K562 (cell line): Measurements from ENCODE around the gene TECPR2. TPM values are rescaled to one million over a fixed set of nuclear protein-coding genes. Genes with fewer than 3 reads are reported as not detected.

ENCODE experiments used
- ATAC-seq: fragments of 200-7000 bp; cut with Tn5 transposase; 3 replicates; pipeline ENCODE4 v1.9.1; 2020; ENCODE audit warnings: moderate library complexity
- BruUV-seq: library from RNA; stranded (reverse); fragments of 400-500 nt; replicated peaks from 2 replicates; lab custom pipeline; 2021; lab: Mats Ljungman, UMichigan
- CTCF ChIA-PET: fragments of 300-600 bp; formaldehyde crosslinking; extraction: SDS; loops from one replicate; lab custom pipeline; 2021; ENCODE audit warnings: low intra/inter-chr PET ratio; lab: Yijun Ruan, JAX
- POLR2A ChIA-PET: fragments of 300-600, 350-650 bp; sonication (Branson Sonifier 250); formaldehyde crosslinking; extraction: SDS; loops from one replicate; lab custom pipeline; 2021; ENCODE audit warnings: antibody characterized with exemption, inconsistent platforms; lab: Yijun Ruan, JAX
- DNase-seq, 4 experiments: peaks; one replicate each; pipeline versions ENCODE4 v3.0.0 to v3.0.0-alpha.2; 2011 to 2018; ENCODE audit warnings: low spot score in 3 of 4, mixed read lengths in 3 of 4; ENCODE audit errors: extremely low read depth in 1 of 4
- FAIRE-seq: peaks from 2 replicates; lab custom pipeline; 2011; peaks lifted over from hg19 to GRCh38; lab: Jason Lieb, UNC
- H2AFZ ChIP-seq: 2 replicates; pipeline ENCODE4 v1.6.0; 2011; ENCODE audit warnings: low read depth, low read length, control low read depth, inconsistent platforms
- H3K27ac ChIP-seq: fragments of 200-600 bp; 3 replicates; pipeline ENCODE4 v1.8.0; 2011; ENCODE audit warnings: low read depth, mild to moderate bottlenecking, control low read depth, inconsistent platforms, low read length, moderate library complexity, mixed read lengths; ENCODE audit errors: extremely low read depth
- H3K27me3 ChIP-seq, 2 experiments: fragments of 300-600 bp in 1 of 2; 2 replicates in 1 of 2; 3 replicates in 1 of 2; pipeline versions ENCODE4 v1.6.0 to v1.8.0; 2011; ENCODE audit warnings: inconsistent platforms in 2 of 2, low read length in 2 of 2, mild to moderate bottlenecking in 1 of 2, mixed read lengths in 1 of 2, moderate library complexity in 1 of 2; ENCODE audit not compliant: control insufficient read depth in 2 of 2, insufficient read depth in 2 of 2
- H3K36me3 ChIP-seq: fragments of 300-600 bp; 3 replicates; pipeline ENCODE4 v1.8.0; 2011; ENCODE audit warnings: mild to moderate bottlenecking, low read length, inconsistent platforms; ENCODE audit not compliant: control insufficient read depth, insufficient read depth
- H3K4me1 ChIP-seq, 2 experiments: fragments of 200-600 bp in 1 of 2; replicated peaks in 1 of 2; 2 replicates in 1 of 2; 3 replicates in 1 of 2; pipeline versions ENCODE4 v1.5.1 to v1.8.0; 2011; ENCODE audit warnings: inconsistent platforms in 2 of 2, low read length in 2 of 2, mild to moderate bottlenecking in 1 of 2, mixed read lengths in 1 of 2, moderate library complexity in 1 of 2; ENCODE audit not compliant: control insufficient read depth in 2 of 2, insufficient read depth in 2 of 2
- H3K4me2 ChIP-seq: 2 replicates; pipeline ENCODE4 v1.6.1; 2011; ENCODE audit warnings: low read length, control low read depth, inconsistent platforms, mixed read lengths; ENCODE audit not compliant: insufficient read depth
- H3K4me3 ChIP-seq: fragments of 200-600 bp; sonication (generic), shearing (Covaris generic); 2 replicates; pipeline ENCODE4 v1.5.1; 2016; ENCODE audit warnings: control low read depth, inconsistent platforms
- H3K79me2 ChIP-seq: fragments of 200-600 bp; 3 replicates; pipeline ENCODE4 v1.8.0; 2011; ENCODE audit warnings: low read length, inconsistent platforms; ENCODE audit not compliant: control insufficient read depth, insufficient read depth
- H3K9ac ChIP-seq, 2 experiments: 2 replicates each; pipeline versions ENCODE4 v1.6.0 to v1.6.1; 2011; ENCODE audit warnings: low read depth in 2 of 2, low read length in 2 of 2, control low read depth in 1 of 2, inconsistent platforms in 1 of 2, mild to moderate bottlenecking in 1 of 2, mixed read lengths in 1 of 2; ENCODE audit not compliant: insufficient read depth in 1 of 2
- H3K9me1 ChIP-seq: one replicate; pipeline ENCODE4 v1.6.0; 2011; ENCODE audit warnings: inconsistent platforms, mild to moderate bottlenecking, low read length, moderate library complexity; ENCODE audit not compliant: control insufficient read depth, insufficient read depth
- H3K9me3 ChIP-seq: replicated peaks from 2 replicates; pipeline ENCODE4 v1.5.1; 2011; ENCODE audit warnings: low read depth, low read length, inconsistent platforms; ENCODE audit not compliant: control insufficient read depth, insufficient read depth
- H4K20me1 ChIP-seq: replicated peaks from 2 replicates; pipeline ENCODE4 v1.6.1; 2011; ENCODE audit warnings: low read length, inconsistent platforms, mixed read lengths; ENCODE audit not compliant: control insufficient read depth, insufficient read depth
- BCLAF1 ChIP-seq, 2 experiments: fragments of 450-650 bp in 1 of 2; IDR thresholded peaks; 2 replicates each; pipeline ENCODE4 v1.6.1; 2011 to 2017; ENCODE audit warnings: low read depth in 2 of 2, antibody characterized with exemption in 1 of 2, borderline replicate concordance in 1 of 2, low read length in 1 of 2, mild to moderate bottlenecking in 1 of 2, mixed read lengths in 1 of 2; ENCODE audit not compliant: control insufficient read depth in 1 of 2
- ESRRA ChIP-seq: fragments of 450-650 bp; IDR thresholded peaks from 2 replicates; pipeline ENCODE4 v1.6.1; 2014; ENCODE audit warnings: low read depth, mild to moderate bottlenecking, moderate library complexity, borderline replicate concordance
- GTF3C2 ChIP-seq: IDR thresholded peaks from 3 replicates; pipeline ENCODE4 v1.6.1; 2011; ENCODE audit warnings: borderline replicate concordance, mild to moderate bottlenecking, moderate library complexity; ENCODE audit not compliant: insufficient read length; ENCODE audit errors: extremely low read depth
- HDGF ChIP-seq: fragments of 450-650 bp; IDR thresholded peaks from 2 replicates; pipeline ENCODE4 v1.6.1; 2016
- LCOR ChIP-seq: sonication (generic); formaldehyde crosslinking; IDR thresholded peaks from 2 replicates; pipeline ENCODE4 v1.8.0; 2022; ENCODE audit warnings: mild to moderate bottlenecking, missing genetic modification reagents
- MYC ChIP-seq, 2 experiments: fragments of 250-450 bp in 1 of 2; sonication (Bioruptor Pico) in 1 of 2; IDR thresholded peaks; 2 replicates each; pipeline versions ENCODE4 v1.5.1 to v1.6.1; 2012 to 2021; ENCODE audit warnings: low read depth in 2 of 2, borderline replicate concordance in 1 of 2, improper control_type of control experiment in 1 of 2, low read length in 1 of 2, mild to moderate bottlenecking in 1 of 2, moderate library complexity in 1 of 2
- RAD51 ChIP-seq: fragments of 450-650 bp; IDR thresholded peaks from 2 replicates; pipeline ENCODE4 v1.7.1; 2016; ENCODE audit warnings: low read depth, mild to moderate bottlenecking, borderline replicate concordance
- USF2 ChIP-seq: sonication (generic); formaldehyde crosslinking; IDR thresholded peaks from 2 replicates; pipeline ENCODE4 v1.5.0; 2020; ENCODE audit warnings: missing genetic modification reagents
- ZNF384 ChIP-seq: IDR thresholded peaks from 2 replicates; pipeline ENCODE4 v1.6.1; 2012; ENCODE audit warnings: low read depth, low read length, improper control_type of control experiment
- WGBS: fragments of 100-300 bp; shearing (Covaris generic); methylation state at CpG from one replicate; pipeline ENCODE4 v1.1.6; 2016; ENCODE audit warnings: low coverage, mixed read lengths; ENCODE audit not compliant: insufficient coverage; ENCODE audit errors: missing lambda C conversion rate; 5-methylcytosine and 5-hydroxymethylcytosine counted together
- in situ Hi-C: fragments of 300-500 bp; cut with MboI; formaldehyde crosslinking; loops from 4 replicates; pipeline ENCODE4 v1.15.0; 2018; ENCODE audit warnings: inconsistent platforms, mixed read lengths
- intact Hi-C: fragments of 100-400 bp; cut with micrococcal nuclease; formaldehyde crosslinking; loops from 2 replicates; pipeline ENCODE4 v1.14.2; 2022
- polyA plus RNA-seq, 8 experiments: library from polyadenylated mRNA; depleted of rRNA in 4 of 8; stranded (reverse) in 5 of 8; unstranded in 3 of 8; fragments of >200 nt; fragmentation: Nextera tagmentation in 2 of 8; fragmentation: Illumina TruSeq in 1 of 8; extraction: Ambion mirVana in 2 of 8; extraction: Trizol in 1 of 8; gene quantifications; 2 replicates each; pipeline versions ENCODE4 v1.2.1 to v1.2.3, GENCODE V29; 2011 to 2014; ENCODE audit warnings: inconsistent platforms in 1 of 8, missing spikeins in 1 of 8
- total RNA-seq, 7 experiments: library from RNA; depleted of rRNA in 6 of 7; stranded (reverse); fragments of >200 nt in 6 of 7; fragmentation: Illumina TruSeq in 2 of 7; extraction: Trizol in 2 of 7; gene quantifications; 2 replicates each; pipeline versions ENCODE4 v1.2.1 to v1.2.3, GENCODE V29; 2011 to 2021; ENCODE audit warnings: low replicate concordance in 1 of 7

Gene TECPR2
- total and polyA plus RNA-seq, 9 of the 15 experiments (the other 6 are each of a cell fraction or from before 2014, with no cell fraction given) = 0.04 to 3.0 (median 0.83) TPM

GRCh38 chr14:102417001-102417431 is 54.3 kb downstream of the TECPR2 start (continued):
- TF ChIP-seq LCOR (CRISPR knock-in tag) = no peak
- no peak for TF ChIP-seq HDGF
- TF ChIP-seq RAD51 = no peak
- no peak for TF ChIP-seq ESRRA
- TF ChIP-seq, all 486 proteins: peak for 0

- no peaks in the 10 kb centered on the region for H3K79me2 ChIP-seq
- CTCF ChIA-PET = no interaction called here
- POLR2A ChIA-PET = interaction anchor here (0.6 kb wide), 1 partner anchor 28 kb away, joined by 4 read pairs; no protein-coding TSS in a partner anchor
- no peak overlapping the region for H3K4me2 ChIP-seq
- no peaks in the 10 kb centered on the region for H3K9me1 ChIP-seq
- no peak overlapping the region for H3K27ac ChIP-seq
- H3K9me3 ChIP-seq = no peaks in the 10 kb centered on the region
- peaks cover 6 to 19% of the 10 kb centered on the region in 2 experiments; a peak in 3 of 5 replicates for H3K4me1 ChIP-seq
- no peak for ATAC-seq
- no peak for DNase-seq
- in situ Hi-C loops (no loop called here), intact Hi-C loops (no loop called here)
- H3K36me3 ChIP-seq = no peaks in the 10 kb centered on the region
- H3K9ac ChIP-seq = no peak overlapping the region
- FAIRE-seq = no peak
- no peak overlapping the region for H2AFZ ChIP-seq
- no peak overlapping the region for H3K4me3 ChIP-seq
- peaks cover 0 to 11% of the 10 kb centered on the region in 2 experiments; a peak in 2 of 5 replicates for H3K27me3 ChIP-seq
- no TSS peak for BruUV-seq
- H4K20me1 ChIP-seq = no peaks in the 10 kb centered on the region
- WGBS = 46% methylated on average over 8 of the region's 12 CpGs
- TF ChIP-seq MYC (IDR thresholded peaks at IDR 0.05; ENCODE audit: low read depth, low read length) = no peak
- TF ChIP-seq MYC (CRISPR knock-in tag; IDR thresholded peaks at IDR 0.05; ENCODE audit: borderline replicate concordance, low read depth) = no peak
- no peak for TF ChIP-seq GTF3C2
- TF ChIP-seq USF2 (CRISPR knock-in tag) = no peak
- no peak for TF ChIP-seq BCLAF1 (IDR thresholded peaks at IDR 0.05; ENCODE audit: borderline replicate concordance in 1 of 2, control insufficient read depth in 1 of 2, low read depth in 2 of 2, low read length in 1 of 2)
- no peak for TF ChIP-seq ZNF384
Measured at GRCh38 chr14:102417646-102418045, 54.9 kb downstream of the TECPR2 start.
